ENCODE results near the gene MGRN1.

The MGRN1 gene

DNA sequence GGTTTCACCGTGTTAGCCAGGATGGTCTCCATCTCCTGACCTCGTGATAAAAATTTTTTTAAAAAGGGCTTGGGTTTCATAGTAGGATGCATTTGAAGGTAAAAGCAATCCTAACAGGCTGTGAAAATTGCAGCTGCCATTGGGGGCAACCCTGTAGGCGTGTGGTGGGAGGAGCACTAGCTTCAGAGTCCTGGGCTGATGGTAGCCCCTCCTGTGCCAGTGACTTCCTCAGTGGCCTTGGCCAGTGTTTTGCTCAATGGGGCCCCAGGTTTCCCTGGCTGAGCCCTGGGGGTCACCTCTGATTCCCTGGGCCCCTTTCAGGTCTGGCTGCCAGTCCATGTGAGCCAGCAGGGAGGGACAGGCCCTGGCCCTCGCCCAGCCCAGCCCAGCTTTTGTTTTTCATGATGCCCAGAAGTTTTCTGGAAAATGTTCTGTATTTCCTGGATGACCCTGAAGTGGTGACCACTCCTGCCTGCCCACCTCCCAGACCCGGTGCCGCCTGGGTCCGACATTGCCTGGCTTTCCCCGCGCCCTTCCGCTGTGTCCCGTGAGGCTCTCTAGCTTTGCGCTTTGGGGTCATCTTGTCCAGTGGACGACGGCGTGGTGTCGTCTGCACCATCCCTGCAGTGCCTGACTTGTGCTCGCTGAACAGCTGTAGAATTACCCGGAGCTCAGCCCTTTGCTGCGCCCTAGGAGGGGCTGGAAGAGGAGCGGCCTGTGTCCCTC lies 9.4 kb downstream of the MGRN1 start:
- ATAC-seq = no peak
- TF ChIP-seq ARNTL (CRISPR knock-in tag; IDR thresholded peaks at IDR 0.05; ENCODE audit: borderline replicate concordance, low read depth) (no peak), PPARA (CRISPR knock-in tag; IDR thresholded peaks at IDR 0.05; ENCODE audit: borderline replicate concordance) (no peak), SNAI2 (CRISPR knock-in tag; IDR thresholded peaks at IDR 0.05) (no peak), ZNF70 (CRISPR knock-in tag; IDR thresholded peaks at IDR 0.05) (no peak), OSR1 (CRISPR knock-in tag; IDR thresholded peaks at IDR 0.05) (no peak), ZNF565 (CRISPR knock-in tag; conservative IDR thresholded peaks at IDR 0.05; ENCODE audit: low read depth) (no peak), ZFP3 (CRISPR knock-in tag; IDR thresholded peaks at IDR 0.05) (no peak), ZFP30 (CRISPR knock-in tag; IDR thresholded peaks at IDR 0.05) (no peak), RARB (CRISPR knock-in tag; IDR thresholded peaks at IDR 0.05) (no peak), CSDC2 (CRISPR knock-in tag; IDR thresholded peaks at IDR 0.05) (no peak), TOX (CRISPR knock-in tag; IDR thresholded peaks at IDR 0.05; ENCODE audit: borderline replicate concordance) (no peak), ZC3H10 (CRISPR knock-in tag; IDR thresholded peaks at IDR 0.05) (no peak), ZNF8 (CRISPR knock-in tag; IDR thresholded peaks at IDR 0.05) (no peak), BACH2 (CRISPR knock-in tag; IDR thresholded peaks at IDR 0.05; ENCODE audit: borderline replicate concordance) (no peak), ISL1 (CRISPR knock-in tag; IDR thresholded peaks at IDR 0.05) (no peak)
- TF ChIP-seq, protein P1, sequence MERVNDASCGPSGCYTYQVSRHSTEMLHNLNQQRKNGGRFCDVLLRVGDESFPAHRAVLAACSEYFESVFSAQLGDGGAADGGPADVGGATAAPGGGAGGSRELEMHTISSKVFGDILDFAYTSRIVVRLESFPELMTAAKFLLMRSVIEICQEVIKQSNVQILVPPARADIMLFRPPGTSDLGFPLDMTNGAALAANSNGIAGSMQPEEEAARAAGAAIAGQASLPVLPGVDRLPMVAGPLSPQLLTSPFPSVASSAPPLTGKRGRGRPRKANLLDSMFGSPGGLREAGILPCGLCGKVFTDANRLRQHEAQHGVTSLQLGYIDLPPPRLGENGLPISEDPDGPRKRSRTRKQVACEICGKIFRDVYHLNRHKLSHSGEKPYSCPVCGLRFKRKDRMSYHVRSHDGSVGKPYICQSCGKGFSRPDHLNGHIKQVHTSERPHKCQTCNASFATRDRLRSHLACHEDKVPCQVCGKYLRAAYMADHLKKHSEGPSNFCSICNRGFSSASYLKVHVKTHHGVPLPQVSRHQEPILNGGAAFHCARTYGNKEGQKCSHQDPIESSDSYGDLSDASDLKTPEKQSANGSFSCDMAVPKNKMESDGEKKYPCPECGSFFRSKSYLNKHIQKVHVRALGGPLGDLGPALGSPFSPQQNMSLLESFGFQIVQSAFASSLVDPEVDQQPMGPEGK (CRISPR knock-in tag; IDR thresholded peaks at IDR 0.05; ENCODE audit: borderline replicate concordance) = no peak
- TF ChIP-seq, protein P2, sequence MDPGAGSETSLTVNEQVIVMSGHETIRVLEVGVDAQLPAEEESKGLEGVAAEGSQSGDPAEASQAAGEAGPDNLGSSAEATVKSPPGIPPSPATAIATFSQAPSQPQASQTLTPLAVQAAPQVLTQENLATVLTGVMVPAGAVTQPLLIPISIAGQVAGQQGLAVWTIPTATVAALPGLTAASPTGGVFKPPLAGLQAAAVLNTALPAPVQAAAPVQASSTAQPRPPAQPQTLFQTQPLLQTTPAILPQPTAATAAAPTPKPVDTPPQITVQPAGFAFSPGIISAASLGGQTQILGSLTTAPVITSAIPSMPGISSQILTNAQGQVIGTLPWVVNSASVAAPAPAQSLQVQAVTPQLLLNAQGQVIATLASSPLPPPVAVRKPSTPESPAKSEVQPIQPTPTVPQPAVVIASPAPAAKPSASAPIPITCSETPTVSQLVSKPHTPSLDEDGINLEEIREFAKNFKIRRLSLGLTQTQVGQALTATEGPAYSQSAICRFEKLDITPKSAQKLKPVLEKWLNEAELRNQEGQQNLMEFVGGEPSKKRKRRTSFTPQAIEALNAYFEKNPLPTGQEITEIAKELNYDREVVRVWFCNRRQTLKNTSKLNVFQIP (CRISPR knock-in tag; IDR thresholded peaks at IDR 0.05; ENCODE audit: borderline replicate concordance, low read depth) = no peak
- TF ChIP-seq, protein P3, sequence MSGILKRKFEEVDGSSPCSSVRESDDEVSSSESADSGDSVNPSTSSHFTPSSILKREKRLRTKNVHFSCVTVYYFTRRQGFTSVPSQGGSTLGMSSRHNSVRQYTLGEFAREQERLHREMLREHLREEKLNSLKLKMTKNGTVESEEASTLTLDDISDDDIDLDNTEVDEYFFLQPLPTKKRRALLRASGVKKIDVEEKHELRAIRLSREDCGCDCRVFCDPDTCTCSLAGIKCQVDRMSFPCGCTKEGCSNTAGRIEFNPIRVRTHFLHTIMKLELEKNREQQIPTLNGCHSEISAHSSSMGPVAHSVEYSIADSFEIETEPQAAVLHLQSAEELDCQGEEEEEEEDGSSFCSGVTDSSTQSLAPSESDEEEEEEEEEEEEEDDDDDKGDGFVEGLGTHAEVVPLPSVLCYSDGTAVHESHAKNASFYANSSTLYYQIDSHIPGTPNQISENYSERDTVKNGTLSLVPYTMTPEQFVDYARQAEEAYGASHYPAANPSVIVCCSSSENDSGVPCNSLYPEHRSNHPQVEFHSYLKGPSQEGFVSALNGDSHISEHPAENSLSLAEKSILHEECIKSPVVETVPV (CRISPR knock-in tag; IDR thresholded peaks at IDR 0.05) = no peak
- TF ChIP-seq, protein P4, sequence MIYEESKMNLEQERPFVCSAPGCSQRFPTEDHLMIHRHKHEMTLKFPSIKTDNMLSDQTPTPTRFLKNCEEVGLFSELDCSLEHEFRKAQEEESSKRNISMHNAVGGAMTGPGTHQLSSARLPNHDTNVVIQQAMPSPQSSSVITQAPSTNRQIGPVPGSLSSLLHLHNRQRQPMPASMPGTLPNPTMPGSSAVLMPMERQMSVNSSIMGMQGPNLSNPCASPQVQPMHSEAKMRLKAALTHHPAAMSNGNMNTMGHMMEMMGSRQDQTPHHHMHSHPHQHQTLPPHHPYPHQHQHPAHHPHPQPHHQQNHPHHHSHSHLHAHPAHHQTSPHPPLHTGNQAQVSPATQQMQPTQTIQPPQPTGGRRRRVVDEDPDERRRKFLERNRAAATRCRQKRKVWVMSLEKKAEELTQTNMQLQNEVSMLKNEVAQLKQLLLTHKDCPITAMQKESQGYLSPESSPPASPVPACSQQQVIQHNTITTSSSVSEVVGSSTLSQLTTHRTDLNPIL (CRISPR knock-in tag; IDR thresholded peaks at IDR 0.05; ENCODE audit: low read depth) = no peak

DNA sequence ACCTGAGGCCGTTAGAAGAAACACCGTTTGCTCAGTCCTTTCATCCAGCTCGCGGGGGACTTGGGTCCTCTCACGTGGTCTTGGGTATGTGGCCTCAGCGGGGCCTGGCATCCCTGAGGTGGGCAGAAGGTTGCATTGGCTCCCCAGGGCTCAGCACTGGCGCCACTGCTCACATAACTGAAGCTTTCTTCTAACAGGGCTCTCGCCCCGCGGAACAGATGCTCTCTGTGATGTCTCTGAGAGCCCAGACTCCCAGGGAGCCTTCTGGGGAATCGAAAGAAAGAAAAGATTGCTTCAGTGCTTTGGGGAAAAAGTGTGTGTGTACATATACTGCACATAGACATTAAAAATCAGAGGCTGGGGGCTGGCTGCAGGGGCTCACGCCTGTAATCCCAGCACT lies 10.1 kb downstream of the MGRN1 start:
- no peak for TF ChIP-seq ZNF8 (CRISPR knock-in tag; IDR thresholded peaks at IDR 0.05)
- TF ChIP-seq, protein P4 (CRISPR knock-in tag; IDR thresholded peaks at IDR 0.05; ENCODE audit: low read depth) = no peak
- no peak for TF ChIP-seq GLIS3 (CRISPR knock-in tag; IDR thresholded peaks at IDR 0.05)
- TF ChIP-seq, protein P1 (CRISPR knock-in tag; IDR thresholded peaks at IDR 0.05; ENCODE audit: borderline replicate concordance) = no peak
- TF ChIP-seq TOX (CRISPR knock-in tag; IDR thresholded peaks at IDR 0.05; ENCODE audit: borderline replicate concordance) = no peak
- TF ChIP-seq OSR1 (CRISPR knock-in tag; IDR thresholded peaks at IDR 0.05) = no peak
- TF ChIP-seq ARNTL (CRISPR knock-in tag; IDR thresholded peaks at IDR 0.05; ENCODE audit: borderline replicate concordance, low read depth) = no peak
- no peak for TF ChIP-seq TCF4 (CRISPR knock-in tag; IDR thresholded peaks at IDR 0.05; ENCODE audit: borderline replicate concordance)
- TF ChIP-seq, protein P5, sequence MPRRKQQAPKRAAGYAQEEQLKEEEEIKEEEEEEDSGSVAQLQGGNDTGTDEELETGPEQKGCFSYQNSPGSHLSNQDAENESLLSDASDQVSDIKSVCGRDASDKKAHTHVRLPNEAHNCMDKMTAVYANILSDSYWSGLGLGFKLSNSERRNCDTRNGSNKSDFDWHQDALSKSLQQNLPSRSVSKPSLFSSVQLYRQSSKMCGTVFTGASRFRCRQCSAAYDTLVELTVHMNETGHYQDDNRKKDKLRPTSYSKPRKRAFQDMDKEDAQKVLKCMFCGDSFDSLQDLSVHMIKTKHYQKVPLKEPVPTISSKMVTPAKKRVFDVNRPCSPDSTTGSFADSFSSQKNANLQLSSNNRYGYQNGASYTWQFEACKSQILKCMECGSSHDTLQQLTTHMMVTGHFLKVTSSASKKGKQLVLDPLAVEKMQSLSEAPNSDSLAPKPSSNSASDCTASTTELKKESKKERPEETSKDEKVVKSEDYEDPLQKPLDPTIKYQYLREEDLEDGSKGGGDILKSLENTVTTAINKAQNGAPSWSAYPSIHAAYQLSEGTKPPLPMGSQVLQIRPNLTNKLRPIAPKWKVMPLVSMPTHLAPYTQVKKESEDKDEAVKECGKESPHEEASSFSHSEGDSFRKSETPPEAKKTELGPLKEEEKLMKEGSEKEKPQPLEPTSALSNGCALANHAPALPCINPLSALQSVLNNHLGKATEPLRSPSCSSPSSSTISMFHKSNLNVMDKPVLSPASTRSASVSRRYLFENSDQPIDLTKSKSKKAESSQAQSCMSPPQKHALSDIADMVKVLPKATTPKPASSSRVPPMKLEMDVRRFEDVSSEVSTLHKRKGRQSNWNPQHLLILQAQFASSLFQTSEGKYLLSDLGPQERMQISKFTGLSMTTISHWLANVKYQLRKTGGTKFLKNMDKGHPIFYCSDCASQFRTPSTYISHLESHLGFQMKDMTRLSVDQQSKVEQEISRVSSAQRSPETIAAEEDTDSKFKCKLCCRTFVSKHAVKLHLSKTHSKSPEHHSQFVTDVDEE (CRISPR knock-in tag; IDR thresholded peaks at IDR 0.05) = no peak
- no peak for TF ChIP-seq SNAI2 (CRISPR knock-in tag; IDR thresholded peaks at IDR 0.05)
- no peak for ATAC-seq

Data from SK-N-SH treated with all-trans-retinoic acid at 6 μM for 48 hours (cell line).